Measurements from ENCODE around the gene B9D1. TPM values are rescaled to one million over a fixed set of nuclear protein-coding genes. Genes with fewer than 3 reads are reported as not detected.

Gene B9D1
- total RNA-seq, 1 donor from 2014 or later: 9.9 TPM

GRCh38 chr17:19370493-19370960 is 8.0 kb upstream of the B9D1 start:
- H3K4me1 ChIP-seq: peaks cover 17% of the 10 kb centered on the region
- no peaks in the 10 kb centered on the region for H3K9me3 ChIP-seq
- TF ChIP-seq, protein P1, sequence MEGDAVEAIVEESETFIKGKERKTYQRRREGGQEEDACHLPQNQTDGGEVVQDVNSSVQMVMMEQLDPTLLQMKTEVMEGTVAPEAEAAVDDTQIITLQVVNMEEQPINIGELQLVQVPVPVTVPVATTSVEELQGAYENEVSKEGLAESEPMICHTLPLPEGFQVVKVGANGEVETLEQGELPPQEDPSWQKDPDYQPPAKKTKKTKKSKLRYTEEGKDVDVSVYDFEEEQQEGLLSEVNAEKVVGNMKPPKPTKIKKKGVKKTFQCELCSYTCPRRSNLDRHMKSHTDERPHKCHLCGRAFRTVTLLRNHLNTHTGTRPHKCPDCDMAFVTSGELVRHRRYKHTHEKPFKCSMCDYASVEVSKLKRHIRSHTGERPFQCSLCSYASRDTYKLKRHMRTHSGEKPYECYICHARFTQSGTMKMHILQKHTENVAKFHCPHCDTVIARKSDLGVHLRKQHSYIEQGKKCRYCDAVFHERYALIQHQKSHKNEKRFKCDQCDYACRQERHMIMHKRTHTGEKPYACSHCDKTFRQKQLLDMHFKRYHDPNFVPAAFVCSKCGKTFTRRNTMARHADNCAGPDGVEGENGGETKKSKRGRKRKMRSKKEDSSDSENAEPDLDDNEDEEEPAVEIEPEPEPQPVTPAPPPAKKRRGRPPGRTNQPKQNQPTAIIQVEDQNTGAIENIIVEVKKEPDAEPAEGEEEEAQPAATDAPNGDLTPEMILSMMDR (IDR thresholded peaks at IDR 0.05): no peak
- no peaks in the 10 kb centered on the region for H3K36me3 ChIP-seq
- ATAC-seq: peak; percentile 77
- intact Hi-C loops (cut with DNase I): no loop called here
- DNase-seq: no peak
- H3K4me3 ChIP-seq: no peak overlapping the region
- H3K27me3 ChIP-seq: no peaks in the 10 kb centered on the region
- H3K27ac ChIP-seq: peak overlapping the region; percentile 12

DNA sequence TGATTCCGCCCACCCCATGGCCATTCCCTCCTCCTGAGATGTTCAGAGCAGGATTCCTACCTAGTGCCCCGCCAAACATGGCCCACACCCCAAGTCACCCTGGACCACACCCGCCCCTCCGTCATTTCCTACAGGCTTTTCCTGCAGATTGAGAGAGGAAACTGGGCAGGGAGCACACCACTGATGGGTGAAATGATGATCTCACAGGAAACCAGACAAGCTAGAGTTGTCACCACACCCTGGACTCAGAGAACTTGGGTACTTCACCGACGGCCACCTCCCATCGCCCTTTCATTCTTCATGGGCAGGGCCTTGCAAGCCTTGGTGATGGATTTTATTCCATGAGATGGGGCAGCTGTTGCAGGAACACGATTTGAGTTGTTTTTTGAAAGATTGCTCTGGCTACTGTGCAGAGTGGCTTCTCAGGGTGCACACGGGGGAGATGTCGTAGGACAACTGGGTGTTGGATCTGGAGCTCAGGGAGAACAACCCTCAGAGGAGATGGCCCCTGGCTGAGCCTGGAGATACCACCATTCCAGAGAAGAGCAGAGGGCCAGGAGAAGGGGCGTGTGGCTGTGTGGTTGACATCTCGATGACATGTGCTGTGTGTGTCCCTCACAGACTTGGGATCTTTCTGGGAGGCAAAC is 7.4 kb upstream of the B9D1 start:
- TF ChIP-seq, protein P1 (IDR thresholded peaks at IDR 0.05): no peak
- ATAC-seq (peak; percentile 59), DNase-seq (no peak)
- H3K9me3 ChIP-seq: no peaks in the 10 kb centered on the region
- peak overlapping the region; percentile 12 for H3K27ac ChIP-seq
- no peaks in the 10 kb centered on the region for H3K27me3 ChIP-seq
- no peak overlapping the region for H3K4me3 ChIP-seq
- H3K36me3 ChIP-seq: no peaks in the 10 kb centered on the region
- intact Hi-C loops (cut with DNase I): loop anchor here (5.0 kb wide), 1 partner anchor 77 kb away; no protein-coding TSS in a partner anchor
- H3K4me1 ChIP-seq: peaks cover 17% of the 10 kb centered on the region

DNA sequence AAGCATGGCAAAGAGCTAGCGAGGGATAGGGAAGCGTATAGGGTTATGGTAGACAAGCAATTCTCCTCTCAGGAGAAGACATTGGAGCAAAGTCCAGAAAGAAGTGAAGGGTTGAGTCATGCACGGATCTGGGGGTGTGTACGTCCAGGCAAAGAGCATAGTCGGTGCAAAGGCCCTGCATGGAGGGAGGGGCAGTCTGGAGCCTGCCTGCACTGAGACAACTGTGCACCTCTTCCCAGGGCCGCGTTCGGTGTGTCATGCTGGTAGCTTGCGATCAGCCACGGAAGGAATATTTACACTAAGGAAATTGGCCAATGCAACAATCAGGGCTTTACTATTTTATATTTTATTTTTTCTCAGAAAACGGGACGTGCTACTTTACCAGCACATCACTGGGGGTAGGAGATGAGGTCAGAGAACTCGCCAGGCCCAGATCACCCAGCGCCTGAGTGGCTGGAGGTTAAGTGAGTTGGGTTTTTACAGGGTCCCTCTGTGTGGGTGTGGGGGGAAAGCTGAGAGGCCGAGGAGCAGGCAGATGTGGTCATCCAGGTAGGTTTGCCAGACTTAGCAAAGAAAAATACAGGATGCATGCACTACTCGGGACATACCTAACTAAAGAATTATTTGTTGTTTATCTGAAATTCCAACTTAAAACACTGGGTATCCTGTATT is 6.7 kb upstream of the B9D1 start:
- intact Hi-C loops (cut with DNase I): loop anchor here (5.0 kb wide), 1 partner anchor 78 kb away; no protein-coding TSS in a partner anchor
- ATAC-seq: no peak
- Histone ChIP-seq H3K27me3 (no peaks in the 10 kb centered on the region), H3K9me3 (no peaks in the 10 kb centered on the region), H3K4me1 (peaks cover 17% of the 10 kb centered on the region), H3K27ac (no peak overlapping the region), H3K36me3 (no peaks in the 10 kb centered on the region), H3K4me3 (no peak overlapping the region)
- no peak for DNase-seq
- TF ChIP-seq, protein P1 (IDR thresholded peaks at IDR 0.05): no peak

DNA sequence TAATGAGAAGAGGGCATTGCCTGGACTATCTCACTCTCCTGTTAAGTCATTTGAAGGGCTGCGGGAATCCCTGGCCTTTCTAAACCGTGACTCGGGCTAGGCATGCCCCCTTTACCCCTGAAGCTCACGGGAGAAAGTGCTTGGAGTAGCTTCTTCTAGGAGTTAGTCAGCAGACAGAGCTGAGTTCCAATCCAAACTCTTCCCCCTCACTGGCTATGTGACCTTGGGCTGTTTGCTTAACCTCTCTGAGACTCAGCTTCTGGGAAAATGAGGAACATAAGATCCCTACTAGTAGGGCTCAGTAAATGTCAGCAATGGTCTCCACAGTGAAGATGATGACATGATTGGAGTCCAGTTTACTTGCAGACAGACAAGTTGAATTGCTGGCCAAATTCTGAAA is 5.7 kb upstream of the B9D1 start:
- Histone ChIP-seq H3K9me3 (no peaks in the 10 kb centered on the region), H3K27ac (no peak overlapping the region), H3K27me3 (no peaks in the 10 kb centered on the region), H3K4me3 (no peak overlapping the region), H3K4me1 (peaks cover 17% of the 10 kb centered on the region), H3K36me3 (no peaks in the 10 kb centered on the region)
- ATAC-seq (no peak), DNase-seq (no peak)
- intact Hi-C loops (cut with DNase I): loop anchor here (5.0 kb wide), 1 partner anchor 79 kb away; no protein-coding TSS in a partner anchor
- TF ChIP-seq, protein P1 (IDR thresholded peaks at IDR 0.05): no peak

DNA sequence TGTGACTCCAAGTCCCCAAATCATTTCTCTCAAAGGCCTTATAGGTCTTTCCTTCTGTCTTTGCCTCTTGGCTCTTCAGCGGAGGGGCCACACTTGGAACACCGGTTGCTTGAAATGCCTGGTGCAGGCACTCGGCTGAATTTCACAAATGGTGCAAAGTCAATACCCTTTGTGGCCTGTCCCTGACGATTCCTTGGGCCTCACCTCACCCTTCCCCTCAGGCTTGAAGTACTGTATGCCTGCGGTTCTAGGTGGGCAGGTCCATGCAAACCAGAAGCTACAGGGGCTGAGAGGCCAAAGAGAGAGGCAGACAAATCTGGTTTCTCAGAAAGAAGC is 4.1 kb upstream of the B9D1 start:
- Histone ChIP-seq H3K27me3 (no peaks in the 10 kb centered on the region), H3K4me1 (peaks cover 14% of the 10 kb centered on the region)
- TF ChIP-seq, protein P1 (IDR thresholded peaks at IDR 0.05): no peak

More for the DNA sequence above, 4.1 kb upstream of the B9D1 start:
- ATAC-seq (no peak), DNase-seq (no peak)
- intact Hi-C loops (cut with DNase I): loop anchor here (5.0 kb wide), 1 partner anchor 81 kb away; no protein-coding TSS in a partner anchor
- no peak overlapping the region for H3K4me3 ChIP-seq
- no peaks in the 10 kb centered on the region for H3K9me3 ChIP-seq
- no peak overlapping the region for H3K27ac ChIP-seq
- no peaks in the 10 kb centered on the region for H3K36me3 ChIP-seq

Data from upper lobe of right lung (tissue), 1 donor.